ENCODE results near the gene GLIPR2.
A peak's percentile ranks its signal among the peaks of the same experiment; 100 is the strongest.
"Not testable (repeated sequence)": the region's sequence is repeated elsewhere in the genome, so short reads cannot be mapped to it uniquely, and the experiment has no call there.

GLIPR2 gene, protein sequence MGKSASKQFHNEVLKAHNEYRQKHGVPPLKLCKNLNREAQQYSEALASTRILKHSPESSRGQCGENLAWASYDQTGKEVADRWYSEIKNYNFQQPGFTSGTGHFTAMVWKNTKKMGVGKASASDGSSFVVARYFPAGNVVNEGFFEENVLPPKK

GRCh38 chr9:36136272-36136893, at the start of gene GLIPR2:
Gene GLIPR2 (plus strand): TSS chr9:36136733. CDS start chr9:36136779, 46 bp downstream.
- peak; percentile 55 to 56 for DNase-seq (ENCODE audit: low read depth in 2 of 2, low spot score in 1 of 2)

GRCh38 chr9:36087054-36087453, 49.5 kb upstream of the GLIPR2 start:
- not testable (repeated sequence) for DNase-seq (ENCODE audit: low read depth in 2 of 2, low spot score in 1 of 2)

GRCh38 chr9:36088020-36088419, 48.5 kb upstream of the GLIPR2 start:
- no peak for DNase-seq (ENCODE audit: low read depth in 2 of 2, low spot score in 1 of 2)

DNA sequence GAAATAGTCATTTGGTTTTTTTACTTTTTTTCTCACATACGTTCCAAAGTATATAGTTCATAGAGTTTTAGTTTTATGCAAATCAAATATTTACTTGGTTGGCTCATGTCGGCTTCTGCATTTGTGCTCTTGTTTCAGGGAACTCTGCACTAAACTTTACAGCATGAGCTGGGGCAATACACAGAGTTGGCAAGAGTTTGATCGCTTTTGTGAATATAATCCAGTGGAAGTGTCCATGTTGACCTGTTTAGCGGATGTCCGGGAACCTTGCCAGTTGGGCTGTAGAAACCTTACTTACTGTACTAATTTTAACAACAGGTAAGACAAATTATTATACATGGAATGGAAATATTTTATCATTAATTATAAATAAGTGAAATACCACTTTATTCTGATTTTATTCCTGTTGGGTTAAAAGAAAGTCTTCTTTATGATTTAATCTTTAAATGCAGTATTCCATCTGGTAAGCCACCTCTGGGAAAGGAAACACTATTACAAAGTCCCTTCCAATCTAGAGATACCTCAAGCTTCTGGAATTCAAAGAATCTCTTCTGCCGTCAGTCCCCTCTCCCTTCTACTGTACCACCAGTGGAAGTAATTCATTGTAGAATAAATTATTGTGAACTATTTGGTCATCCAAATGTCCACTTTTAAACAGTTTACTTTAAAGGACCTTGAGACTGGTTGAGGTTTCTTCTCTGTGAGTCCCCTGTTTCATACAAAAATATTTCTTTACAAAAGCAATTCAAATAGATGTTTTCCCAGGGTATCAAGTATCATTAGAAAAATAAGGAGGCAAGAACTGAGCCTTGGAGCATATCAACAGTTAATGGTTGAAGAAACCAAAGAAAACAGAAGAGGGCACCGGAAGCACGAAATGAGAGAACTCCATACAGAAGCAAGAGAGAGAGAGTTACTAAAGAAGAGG, 45.2 kb upstream of the GLIPR2 start:
- no peak for DNase-seq (ENCODE audit: low read depth in 2 of 2, low spot score in 1 of 2)

- DNase-seq (ENCODE audit: low read depth in 2 of 2, low spot score in 1 of 2): no peak
Measured at GRCh38 chr9:36092014-36092413, 44.5 kb upstream of the GLIPR2 start.

- DNase-seq (ENCODE audit: low read depth in 2 of 2, low spot score in 1 of 2): no peak
Measured at GRCh38 chr9:36092509-36093215, 43.9 kb upstream of the GLIPR2 start.

GRCh38 chr9:36093384-36093783, 43.1 kb upstream of the GLIPR2 start:
- DNase-seq (ENCODE audit: low read depth in 2 of 2, low spot score in 1 of 2): no peak

GRCh38 chr9:36099718-36100117, 36.8 kb upstream of the GLIPR2 start:
- DNase-seq (ENCODE audit: low read depth in 2 of 2, low spot score in 1 of 2): no peak

DNA sequence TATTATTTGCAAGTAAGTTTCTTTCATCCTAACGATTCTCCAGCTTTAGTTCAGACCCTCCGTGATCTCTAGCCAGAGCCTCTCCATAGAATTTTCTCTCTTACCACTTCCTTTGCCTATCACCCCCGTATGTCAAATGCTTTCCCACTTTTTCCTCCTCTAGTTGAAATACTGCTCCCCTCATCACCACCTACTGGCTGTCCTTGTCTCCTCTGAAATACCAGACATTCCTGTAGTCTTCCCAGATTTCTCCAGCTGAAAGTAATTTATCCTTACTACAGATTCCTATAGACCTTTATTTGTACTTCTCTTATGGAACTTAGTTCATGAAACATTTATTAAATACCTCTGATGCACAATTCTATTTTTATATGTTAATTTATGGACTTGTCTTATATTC, 36.0 kb upstream of the GLIPR2 start:
- no peak for DNase-seq (ENCODE audit: low read depth in 2 of 2, low spot score in 1 of 2)

GRCh38 chr9:36101916-36102741, 34.4 kb upstream of the GLIPR2 start:
- DNase-seq (ENCODE audit: low read depth in 2 of 2, low spot score in 1 of 2): no peak

GRCh38 chr9:36102742-36103495, 33.6 kb upstream of the GLIPR2 start:
- peak; percentile 74 to 86 for DNase-seq (ENCODE audit: low read depth in 2 of 2, low spot score in 1 of 2)

GRCh38 chr9:36109071-36109470, 27.5 kb upstream of the GLIPR2 start:
- no peak for DNase-seq (ENCODE audit: low read depth in 2 of 2, low spot score in 1 of 2)

GRCh38 chr9:36110434-36110833, 26.1 kb upstream of the GLIPR2 start:
- DNase-seq (ENCODE audit: low read depth in 2 of 2, low spot score in 1 of 2): no peak

GRCh38 chr9:36112516-36112915, 24.0 kb upstream of the GLIPR2 start:
- DNase-seq (ENCODE audit: low read depth in 2 of 2, low spot score in 1 of 2): no peak

DNA sequence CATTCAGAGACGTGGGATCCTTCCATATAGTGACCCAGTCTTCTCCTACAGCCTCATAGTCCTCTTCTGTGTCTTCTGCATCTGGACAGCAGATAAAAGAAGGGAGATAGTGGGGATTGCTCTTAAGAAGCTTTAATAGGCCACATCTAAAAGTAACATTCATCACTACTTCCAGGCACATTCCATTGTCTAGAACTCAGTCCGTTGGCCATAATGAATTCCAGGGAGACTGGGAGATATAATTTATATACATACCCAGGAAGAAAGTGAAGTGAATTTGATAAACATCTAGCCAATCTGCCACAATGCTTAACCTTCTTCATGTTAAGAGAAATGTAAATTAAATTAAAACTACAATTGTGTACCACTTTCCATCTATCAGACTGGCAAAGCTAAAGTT, 22.5 kb upstream of the GLIPR2 start:
- no peak for DNase-seq (ENCODE audit: low read depth in 2 of 2, low spot score in 1 of 2)

DNA sequence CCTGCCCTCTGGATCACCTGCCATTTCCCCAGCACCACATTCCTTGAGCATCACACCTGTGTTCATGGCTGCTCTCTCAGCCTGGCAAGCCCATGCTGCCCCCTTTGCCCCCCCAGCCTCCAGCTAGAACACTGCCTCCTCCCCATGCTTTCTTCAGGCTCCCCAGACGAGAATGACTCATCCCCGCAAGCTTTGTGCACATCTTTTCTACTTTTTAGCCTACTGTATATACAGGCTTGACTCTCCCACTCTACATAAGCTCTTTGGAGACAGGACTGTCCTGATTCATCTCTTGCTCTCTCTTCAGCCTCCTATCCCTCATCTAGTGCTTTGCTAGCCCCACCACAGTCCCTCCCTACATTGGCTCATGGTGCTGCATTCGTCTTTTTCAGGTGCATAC, 19.9 kb upstream of the GLIPR2 start:
- no peak for DNase-seq (ENCODE audit: low read depth in 2 of 2, low spot score in 1 of 2)

DNA sequence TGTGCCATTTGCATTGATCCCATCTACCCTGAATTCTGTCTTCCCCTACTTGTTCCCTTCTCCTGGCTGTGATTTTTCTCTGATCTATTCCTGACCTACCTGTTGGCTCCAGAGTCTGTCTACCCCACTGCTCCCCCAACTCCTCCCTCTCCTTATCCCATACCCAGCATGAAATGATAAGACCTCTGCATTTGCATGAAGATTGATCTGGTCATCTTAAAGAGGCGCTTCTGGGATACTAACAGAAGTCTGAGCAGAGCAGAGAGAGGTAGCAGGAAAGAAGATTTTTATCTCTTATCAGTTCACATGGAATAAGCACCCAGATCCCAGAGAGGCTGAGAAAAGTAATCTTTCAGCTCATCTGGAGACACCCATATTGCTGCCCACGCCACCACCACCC, 18.3 kb upstream of the GLIPR2 start:
- DNase-seq (ENCODE audit: low read depth in 2 of 2, low spot score in 1 of 2): no peak

DNA sequence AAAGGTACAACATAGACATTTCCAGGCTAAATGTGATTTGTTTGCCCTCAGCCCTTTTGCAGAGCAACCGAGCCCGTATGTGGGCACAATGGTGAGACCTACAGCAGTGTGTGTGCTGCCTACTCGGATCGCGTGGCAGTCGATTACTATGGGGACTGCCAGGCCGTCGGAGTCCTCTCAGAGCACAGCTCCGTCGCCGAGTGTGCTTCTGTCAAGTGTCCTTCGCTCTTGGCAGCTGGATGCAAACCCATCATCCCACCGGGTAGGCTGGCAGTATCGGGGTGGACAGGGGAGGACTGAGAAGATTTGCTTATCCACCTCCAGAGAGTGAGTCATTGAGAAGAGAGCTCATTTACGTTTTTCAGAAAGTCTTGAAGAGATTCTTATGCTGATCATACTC, 17.8 kb upstream of the GLIPR2 start:
- DNase-seq (ENCODE audit: low read depth in 2 of 2, low spot score in 1 of 2): no peak

DNA sequence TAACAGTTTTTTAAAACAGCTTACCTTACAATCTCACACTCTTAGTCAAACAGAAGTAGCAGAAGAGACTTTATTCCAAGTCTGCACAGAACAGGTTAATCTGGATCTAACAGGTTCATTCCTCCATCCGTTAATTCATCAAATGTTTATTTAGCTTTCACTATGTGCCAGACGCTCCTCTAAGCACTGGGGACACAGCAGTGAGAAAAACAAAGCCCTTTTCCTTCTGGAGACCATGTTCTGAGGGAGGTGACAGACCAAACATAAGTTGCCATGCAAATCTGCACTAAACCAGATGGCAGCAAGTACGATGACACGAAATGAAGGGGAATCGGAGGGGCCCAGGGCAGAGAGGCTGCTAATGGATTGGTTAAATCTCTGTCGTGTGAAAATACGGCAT, 17.1 kb upstream of the GLIPR2 start:
- DNase-seq (ENCODE audit: low read depth in 2 of 2, low spot score in 1 of 2): no peak

GRCh38 chr9:36120705-36121104, 15.8 kb upstream of the GLIPR2 start:
- DNase-seq (ENCODE audit: low read depth in 2 of 2, low spot score in 1 of 2): no peak
